Esophagus muscularis mucosa (tissue), 4 donors: ENCODE results near the gene ADAMTS14.
"Not testable (repeated sequence)": the region's sequence is repeated elsewhere in the genome, so short reads cannot be mapped to it uniquely, and the experiment has no call there.

ENCODE experiments used
- EP300 ChIP-seq: sonication (generic); formaldehyde crosslinking; IDR thresholded peaks from one replicate; pipeline ENCODE4 v1.6.1; 2017; ENCODE audit warnings: antibody characterized with exemption
- POLR2A ChIP-seq: fragments of 450-650 bp; IDR thresholded peaks from one replicate; pipeline ENCODE4 v1.6.1; 2017; ENCODE audit warnings: antibody characterized with exemption, moderate library complexity, mild to moderate bottlenecking, low read depth
- POLR2AphosphoS5 ChIP-seq, 2 donors: sonication (generic); formaldehyde crosslinking; IDR thresholded peaks; one replicate each; pipeline ENCODE4 v1.6.1; 2017; ENCODE audit warnings: antibody characterized with exemption in 2 of 2
- TF ChIP-seq, protein P1 (sequence below), 3 experiments: fragments of 200-600 bp in 2 of 3; fragments of 450-650 bp in 1 of 3; sonication (generic) in 2 of 3; IDR thresholded peaks; one replicate each; pipeline ENCODE4 v1.5.1; 2017 to 2019; ENCODE audit warnings: antibody characterized with exemption in 3 of 3, mild to moderate bottlenecking in 2 of 3, moderate library complexity in 1 of 3

DNA sequence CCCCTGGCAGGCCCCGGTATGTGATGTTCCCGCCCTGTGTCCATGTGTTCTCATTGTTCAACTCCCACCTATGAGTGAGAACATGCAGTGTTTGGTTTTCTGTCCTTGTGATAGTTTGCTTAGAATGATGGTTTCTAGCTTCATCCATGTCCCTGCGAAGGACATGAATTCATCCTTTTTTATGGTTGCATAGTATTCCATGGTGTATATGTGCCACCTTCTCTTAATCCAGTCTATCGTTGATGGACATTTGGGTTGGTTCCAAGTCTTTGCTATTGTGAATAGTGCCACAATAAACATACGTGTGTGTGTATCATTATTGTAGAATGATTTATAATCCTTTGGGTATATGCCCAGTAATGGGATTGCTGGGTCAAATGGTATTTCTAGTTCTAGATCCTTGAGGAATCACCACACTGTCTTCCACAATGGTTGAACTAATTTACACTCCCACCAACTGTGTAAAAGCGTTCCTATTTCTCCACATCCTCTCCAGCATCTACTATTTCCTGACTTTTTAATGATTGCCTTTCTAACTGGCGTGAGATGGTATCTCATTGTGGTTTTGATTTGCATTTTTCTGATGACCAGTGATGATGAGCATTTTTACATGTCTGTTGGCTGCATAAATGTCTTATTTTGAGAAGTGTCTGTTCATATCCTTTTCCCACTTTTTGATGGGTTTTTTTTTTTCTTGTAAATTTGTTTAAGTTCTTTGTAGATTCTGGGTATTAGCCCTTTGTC, 32.5 kb upstream of the ADAMTS14 start:
- TF ChIP-seq, protein P1, sequence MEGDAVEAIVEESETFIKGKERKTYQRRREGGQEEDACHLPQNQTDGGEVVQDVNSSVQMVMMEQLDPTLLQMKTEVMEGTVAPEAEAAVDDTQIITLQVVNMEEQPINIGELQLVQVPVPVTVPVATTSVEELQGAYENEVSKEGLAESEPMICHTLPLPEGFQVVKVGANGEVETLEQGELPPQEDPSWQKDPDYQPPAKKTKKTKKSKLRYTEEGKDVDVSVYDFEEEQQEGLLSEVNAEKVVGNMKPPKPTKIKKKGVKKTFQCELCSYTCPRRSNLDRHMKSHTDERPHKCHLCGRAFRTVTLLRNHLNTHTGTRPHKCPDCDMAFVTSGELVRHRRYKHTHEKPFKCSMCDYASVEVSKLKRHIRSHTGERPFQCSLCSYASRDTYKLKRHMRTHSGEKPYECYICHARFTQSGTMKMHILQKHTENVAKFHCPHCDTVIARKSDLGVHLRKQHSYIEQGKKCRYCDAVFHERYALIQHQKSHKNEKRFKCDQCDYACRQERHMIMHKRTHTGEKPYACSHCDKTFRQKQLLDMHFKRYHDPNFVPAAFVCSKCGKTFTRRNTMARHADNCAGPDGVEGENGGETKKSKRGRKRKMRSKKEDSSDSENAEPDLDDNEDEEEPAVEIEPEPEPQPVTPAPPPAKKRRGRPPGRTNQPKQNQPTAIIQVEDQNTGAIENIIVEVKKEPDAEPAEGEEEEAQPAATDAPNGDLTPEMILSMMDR (IDR thresholded peaks at IDR 0.05): not testable (repeated sequence)
- TF ChIP-seq POLR2AphosphoS5 (IDR thresholded peaks at IDR 0.05); EP300; POLR2A: not testable (repeated sequence)
